Stimulated activated CD8-positive, alpha-beta memory T cell treated with anti-CD3 and anti-CD28 coated beads, Interleukin-12 subunit alpha, Interleukin-12 subunit beta, amount 100 ng/mL, for 24 hours (primary cell): ENCODE measurements around the gene PHGDH.
"Not testable (repeated sequence)": the region's sequence is repeated elsewhere in the genome, so short reads cannot be mapped to it uniquely, and the experiment has no call there.

Experiments
- DNase-seq: peaks from one replicate; pipeline ENCODE4 v3.0.0-alpha.2; 2020; ENCODE audit errors: extremely low read depth

The PHGDH gene

DNA sequence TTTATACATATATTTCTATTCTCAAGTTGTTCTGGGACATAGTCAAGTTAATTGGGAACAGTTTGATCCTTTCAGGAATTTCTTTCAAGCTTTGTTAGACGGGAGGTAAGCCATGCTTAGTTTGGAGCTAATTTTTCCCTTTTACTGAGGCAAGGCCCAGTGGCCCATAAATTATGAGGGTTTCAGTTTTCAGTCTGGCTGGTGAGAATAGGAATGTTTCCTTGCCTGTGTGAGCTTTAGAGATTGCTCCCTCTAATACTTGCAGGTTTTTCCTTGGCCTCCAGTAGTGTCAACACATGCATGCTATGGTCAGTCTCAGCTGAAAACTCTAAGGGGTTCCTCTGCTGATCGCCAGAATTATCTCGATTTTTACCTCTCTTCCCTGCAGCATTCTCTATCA, 14.1 kb upstream of the PHGDH start:
- DNase-seq: no peak

DNA sequence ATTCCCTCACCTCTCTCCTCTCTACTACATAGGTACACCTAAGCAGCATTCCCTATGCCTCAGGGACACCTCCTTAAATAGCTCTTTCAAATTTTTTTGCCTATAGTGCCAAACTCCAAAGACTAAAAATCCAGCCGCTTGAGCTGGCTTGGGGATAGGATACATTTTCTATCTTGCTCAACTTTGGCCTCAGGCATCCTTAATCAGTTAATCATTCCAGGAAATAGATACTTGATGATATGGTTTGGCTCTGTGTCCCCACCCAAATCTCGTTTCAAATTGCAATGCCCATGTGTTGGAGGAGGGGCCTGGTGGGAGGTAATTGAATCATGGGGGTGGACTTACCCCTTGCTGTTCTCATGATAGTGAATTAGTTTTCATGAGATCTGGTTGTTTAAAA, 11.4 kb upstream of the PHGDH start:
- DNase-seq: no peak

DNA sequence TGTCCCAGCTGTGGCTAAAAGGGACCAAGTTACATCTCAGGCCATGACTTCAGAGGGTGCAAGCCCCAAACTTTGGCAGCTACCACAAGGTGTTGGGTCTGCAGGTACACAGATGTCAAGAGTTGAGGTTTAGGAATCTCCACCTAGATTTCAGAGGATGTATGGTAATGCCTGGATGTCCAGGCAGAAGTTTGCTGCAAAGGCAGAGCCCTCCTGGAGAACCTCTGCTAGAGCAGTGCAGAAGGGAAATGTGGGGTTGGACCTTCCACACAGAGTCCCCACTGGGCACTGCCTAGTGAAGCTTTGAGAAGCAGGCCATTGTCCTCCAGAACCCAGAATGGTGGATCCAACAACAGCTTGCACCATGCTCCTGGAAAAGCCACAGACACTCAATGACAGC, 10.1 kb upstream of the PHGDH start:
- DNase-seq: no peak

DNA sequence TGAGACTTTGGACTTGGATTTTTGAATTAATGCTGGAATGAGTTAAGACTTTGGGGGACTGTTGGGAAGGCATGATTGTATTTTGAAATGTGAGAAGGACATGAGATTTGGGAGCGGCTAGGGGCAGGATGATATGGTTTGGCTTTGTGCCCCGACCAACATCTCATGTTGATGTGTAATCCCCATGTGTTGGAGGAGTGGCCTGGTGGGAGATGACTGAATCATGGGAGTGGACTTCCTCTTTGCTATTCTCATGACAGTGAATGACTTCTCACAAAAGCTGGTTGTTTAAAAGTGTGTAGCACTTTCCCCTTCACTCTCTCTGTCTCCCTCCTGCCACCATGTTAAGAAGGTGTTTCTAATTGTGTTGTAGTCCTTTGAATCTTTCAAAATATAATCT, 9.3 kb upstream of the PHGDH start:
- DNase-seq: no peak

GRCh38 chr1:119703666-119704450, 7.9 kb upstream of the PHGDH start:
- DNase-seq: no peak

DNA sequence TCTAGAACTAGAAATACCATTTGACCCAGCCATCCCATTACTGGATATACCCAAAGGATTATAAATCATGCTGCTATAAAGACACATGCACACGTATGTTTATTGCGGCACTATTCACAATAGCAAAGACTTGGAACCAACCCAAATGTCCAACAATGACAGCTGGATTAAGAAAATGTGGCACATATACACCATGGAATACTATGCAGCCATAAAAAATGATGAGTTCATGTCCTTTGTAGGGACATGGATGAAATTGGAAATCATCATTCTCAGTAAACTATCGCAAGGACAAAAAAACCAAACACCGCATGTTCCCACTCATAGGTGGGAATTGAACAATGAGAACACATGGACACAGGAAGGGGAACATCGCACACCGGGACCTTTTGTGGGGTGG, 5.1 kb upstream of the PHGDH start:
- not testable (repeated sequence) for DNase-seq

GRCh38 chr1:119711356-119711803, 354 bp upstream of the PHGDH start:
- not testable (repeated sequence) for DNase-seq

- peak; percentile 14 for DNase-seq
Measured at GRCh38 chr1:119712342-119713038, 756 bp downstream of the PHGDH start.

GRCh38 chr1:119713039-119713748, 1.5 kb downstream of the PHGDH start:
- no peak for DNase-seq

GRCh38 chr1:119713749-119714456, 2.2 kb downstream of the PHGDH start:
- no peak for DNase-seq

DNA sequence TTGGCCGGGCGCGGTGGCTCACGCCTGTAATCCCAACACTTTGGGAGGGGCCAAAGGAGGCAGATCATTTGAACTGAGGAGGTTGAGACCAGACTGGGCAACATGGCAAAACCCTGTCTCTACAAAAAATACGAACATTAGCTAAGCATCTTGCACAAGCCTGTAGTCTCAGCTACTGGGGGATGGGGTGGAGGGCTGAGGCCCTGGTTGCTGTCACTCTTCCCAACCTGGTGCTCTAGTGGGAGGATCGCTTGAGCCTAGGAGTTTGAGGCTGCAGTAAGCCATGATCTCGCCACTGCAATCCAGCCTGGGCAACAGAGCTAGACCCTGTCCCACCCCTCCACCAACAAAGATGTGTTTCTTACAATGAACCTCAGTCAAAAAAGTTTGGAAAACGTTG, 2.8 kb downstream of the PHGDH start:
- DNase-seq: no peak

- no peak for DNase-seq
Measured at GRCh38 chr1:119715542-119715941, 3.8 kb downstream of the PHGDH start.

GRCh38 chr1:119718409-119718808, 6.7 kb downstream of the PHGDH start:
- no peak for DNase-seq

GRCh38 chr1:119718972-119719371, 7.2 kb downstream of the PHGDH start:
- DNase-seq: no peak

- no peak for DNase-seq
Measured at GRCh38 chr1:119720866-119721440, 9.2 kb downstream of the PHGDH start.

DNA sequence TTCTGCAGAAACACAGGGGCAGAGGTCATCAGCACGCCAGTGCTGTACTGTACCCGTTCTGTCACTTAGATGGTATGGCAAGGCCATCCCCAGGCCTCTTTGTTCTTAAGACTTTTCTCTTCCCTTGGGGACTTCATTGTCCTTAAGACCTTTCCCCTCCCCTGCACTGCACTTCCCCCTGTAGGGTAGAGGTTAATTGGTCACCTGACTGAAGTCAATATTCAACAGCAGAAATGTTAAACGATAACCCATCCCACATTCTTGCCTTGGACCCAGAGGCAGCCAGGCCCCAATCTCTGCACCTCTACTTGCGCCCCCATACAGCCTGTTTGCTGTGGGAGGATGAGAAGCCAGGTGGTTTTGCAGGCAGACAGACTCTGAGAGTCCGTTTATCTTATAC, 10.2 kb downstream of the PHGDH start:
- no peak for DNase-seq

- no peak for DNase-seq
Measured at GRCh38 chr1:119724611-119725218, 13.0 kb downstream of the PHGDH start.

DNA sequence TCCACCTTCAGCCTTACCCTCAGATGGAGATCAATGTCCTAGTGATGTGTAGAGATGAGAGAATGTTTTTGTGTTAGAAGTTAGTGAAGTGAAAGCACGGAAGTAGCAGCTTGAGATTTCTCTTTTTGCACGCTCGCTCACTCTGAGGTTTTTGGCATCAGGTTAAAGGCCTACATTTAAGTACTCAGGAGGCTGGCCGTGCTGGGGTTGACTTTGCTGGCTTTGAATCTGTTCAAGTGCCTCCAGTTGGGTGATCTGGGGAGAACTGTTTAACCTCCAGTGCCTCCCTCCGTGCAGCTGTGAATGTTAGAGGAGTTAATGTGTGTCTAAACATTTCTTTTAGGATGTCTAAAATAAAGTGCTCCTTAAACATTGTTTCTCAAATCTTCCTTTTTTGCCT, 13.9 kb downstream of the PHGDH start:
- DNase-seq: no peak

DNA sequence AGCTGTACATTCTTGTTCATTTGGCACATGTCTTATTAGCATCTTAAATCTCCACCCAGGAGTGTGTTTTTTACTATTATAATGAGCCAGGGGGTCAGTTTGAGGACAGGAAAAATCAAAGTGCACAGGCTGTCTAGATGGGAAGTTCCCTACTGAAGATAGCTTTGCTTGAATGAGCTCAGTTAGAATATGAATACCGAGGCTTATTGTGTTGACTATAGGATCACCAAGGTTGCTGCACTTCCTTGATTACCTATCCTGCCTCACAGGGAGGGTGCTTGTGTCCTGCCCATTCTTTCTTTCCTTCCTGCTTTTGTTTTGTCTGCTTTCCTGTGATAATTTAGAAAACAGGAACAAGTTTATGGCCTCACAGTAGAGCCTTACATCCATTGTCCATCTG, 16.3 kb downstream of the PHGDH start:
- DNase-seq: no peak

DNA sequence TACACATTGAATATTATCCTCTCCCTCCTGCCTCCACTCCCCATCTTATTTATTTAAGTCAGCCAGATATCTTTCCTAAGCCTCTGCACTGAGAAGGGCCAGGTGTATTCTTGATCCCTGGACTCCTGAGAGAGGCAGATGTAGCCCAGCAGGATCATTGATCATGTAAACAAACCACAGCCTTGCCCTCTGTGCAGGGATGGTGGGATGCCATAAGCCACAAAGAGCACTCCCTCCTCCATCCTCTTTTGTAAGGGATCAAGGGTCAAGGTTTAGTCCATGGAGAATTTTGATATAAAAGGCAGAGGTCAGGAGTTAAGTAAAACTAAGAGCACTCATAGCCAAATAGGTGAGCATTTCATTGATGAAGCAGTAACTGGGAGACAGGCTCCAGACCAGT, 17.3 kb downstream of the PHGDH start:
- DNase-seq: no peak

- DNase-seq: no peak
Measured at GRCh38 chr1:119731060-119731459, 19.3 kb downstream of the PHGDH start.
